ENCODE results near the gene APOA1. TPM values are rescaled to one million over a fixed set of nuclear protein-coding genes. Genes with fewer than 3 reads are reported as not detected.
"Not testable (repeated sequence)": the region's sequence is repeated elsewhere in the genome, so short reads cannot be mapped to it uniquely, and the experiment has no call there.

APOA1 gene
- total and polyA plus RNA-seq, 2 donors = 2.3 to 12.3 TPM

DNA sequence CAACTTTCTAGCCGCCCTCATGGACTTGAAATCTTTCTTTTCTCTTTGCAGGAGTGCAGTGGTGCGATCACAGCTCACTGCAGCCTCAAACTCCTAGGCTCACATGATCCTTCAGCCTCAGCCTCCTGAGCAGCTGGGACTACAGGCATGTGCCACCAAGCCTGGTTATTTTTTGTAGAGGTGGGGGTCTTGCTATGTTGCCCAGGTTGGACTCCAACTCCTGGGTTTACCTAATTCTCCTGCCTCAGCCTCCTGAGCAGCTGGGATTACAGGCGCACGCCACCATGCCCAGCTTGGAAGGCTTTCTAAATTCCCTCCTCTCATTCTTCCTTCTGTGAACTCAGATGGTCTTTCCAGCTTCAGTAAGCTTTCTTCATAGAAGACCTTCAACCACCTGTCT, 4.7 kb upstream of the APOA1 start:
- DNase-seq (ENCODE audit: low read depth in 6 of 9, low spot score in 9 of 9) = no peak
- no peak overlapping the region for H3K27ac ChIP-seq (ENCODE audit: low read depth in 1 of 2, low read length in 1 of 2)
- H3K27me3 ChIP-seq (ENCODE audit: control insufficient read depth in 2 of 2, insufficient read depth in 1 of 2, low read length in 1 of 2) = no peaks in the 10 kb centered on the region
- no peaks in the 10 kb centered on the region for H3K4me1 ChIP-seq (ENCODE audit: control insufficient read depth in 2 of 2, insufficient read depth in 2 of 2, low read length in 2 of 2)
- H3K36me3 ChIP-seq (ENCODE audit: control insufficient read depth in 2 of 2, insufficient read depth in 2 of 2, low read length in 1 of 2) = peaks cover 33 to 35% of the 10 kb centered on the region in 2 donors
- WGBS = over 99% methylated on average over 4 of the region's 4 CpGs
- no peak overlapping the region for H3K4me3 ChIP-seq (ENCODE audit: low read length in 2 of 2)
- no peaks in the 10 kb centered on the region for H3K9me3 ChIP-seq (ENCODE audit: control insufficient read depth in 2 of 2, insufficient read depth in 1 of 2, low read length in 1 of 2)

DNA sequence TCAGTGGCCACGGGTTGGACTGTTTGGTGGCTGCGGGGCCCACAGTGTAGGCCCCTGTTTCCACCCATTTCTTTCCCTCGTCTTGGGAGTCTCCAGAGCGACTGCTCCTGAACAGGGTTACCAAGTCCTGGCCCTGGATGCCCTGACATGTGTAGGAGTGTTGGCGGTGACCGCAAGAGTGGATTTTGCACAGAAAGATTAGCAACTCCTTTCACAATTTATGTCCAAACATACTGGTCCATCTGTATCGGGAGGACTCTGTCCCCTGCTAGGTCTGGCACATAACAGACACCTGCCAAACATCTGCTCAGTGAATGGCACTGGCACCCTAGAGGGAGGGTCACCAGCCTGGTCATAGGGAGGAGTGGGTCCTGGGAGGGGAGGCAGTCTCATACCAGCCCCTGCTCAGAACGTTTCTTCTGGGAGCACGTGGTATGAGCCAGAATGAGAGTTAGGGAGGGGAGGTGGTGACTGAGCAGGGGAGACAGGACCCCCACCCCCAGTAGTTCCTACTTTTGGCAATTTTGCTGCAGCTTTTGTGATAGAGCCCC, 3.4 kb upstream of the APOA1 start:
- 84% methylated on average over 9 of the region's 9 CpGs for WGBS
- Histone ChIP-seq H3K4me3 (ENCODE audit: low read length in 2 of 2) (no peak overlapping the region), H3K9me3 (ENCODE audit: control insufficient read depth in 2 of 2, insufficient read depth in 1 of 2, low read length in 1 of 2) (no peaks in the 10 kb centered on the region), H3K36me3 (ENCODE audit: control insufficient read depth in 2 of 2, insufficient read depth in 2 of 2, low read length in 1 of 2) (peaks cover 20 to 22% of the 10 kb centered on the region in 2 donors), H3K27ac (ENCODE audit: low read depth in 1 of 2, low read length in 1 of 2) (no peak overlapping the region), H3K4me1 (ENCODE audit: control insufficient read depth in 2 of 2, insufficient read depth in 2 of 2, low read length in 2 of 2) (peaks cover 0 to 5% of the 10 kb centered on the region in 2 donors), H3K27me3 (ENCODE audit: control insufficient read depth in 2 of 2, insufficient read depth in 1 of 2, low read length in 1 of 2) (no peaks in the 10 kb centered on the region)
- no peak for DNase-seq (ENCODE audit: low read depth in 6 of 9, low spot score in 9 of 9)

DNA sequence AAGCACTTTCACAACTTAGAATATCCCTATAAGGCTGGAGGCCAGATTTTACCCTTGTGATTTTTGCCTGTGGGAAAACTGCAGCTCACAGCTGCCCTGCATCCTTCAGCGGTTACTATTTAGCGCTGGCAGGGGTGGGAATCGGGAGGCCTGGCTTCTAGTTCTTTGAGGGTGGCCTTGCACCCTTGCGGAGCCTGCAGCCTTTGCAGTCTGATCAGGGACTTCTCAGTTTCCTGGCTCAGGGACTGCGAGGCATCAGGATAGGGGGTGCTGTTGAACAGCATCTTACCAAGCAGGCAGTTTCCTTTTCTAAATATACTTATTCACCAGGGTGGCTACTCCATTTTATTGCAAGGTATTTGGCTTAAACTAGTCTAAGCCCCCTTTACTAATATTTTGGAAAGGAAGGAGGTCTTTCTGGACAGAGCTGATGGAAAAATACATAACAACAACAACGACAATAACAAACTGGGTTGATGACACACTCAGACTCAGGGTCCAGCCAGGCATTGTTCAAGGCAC, 2.9 kb upstream of the APOA1 start:
- peak in 1 of 9 donors; percentile 44 for DNase-seq (ENCODE audit: low read depth in 6 of 9, low spot score in 9 of 9)
- H3K36me3 ChIP-seq (ENCODE audit: control insufficient read depth in 2 of 2, insufficient read depth in 2 of 2, low read length in 1 of 2) = peaks cover 14 to 17% of the 10 kb centered on the region in 2 donors
- peaks cover 4 to 10% of the 10 kb centered on the region in 2 donors for H3K4me1 ChIP-seq (ENCODE audit: control insufficient read depth in 2 of 2, insufficient read depth in 2 of 2, low read length in 2 of 2)
- no peaks in the 10 kb centered on the region for H3K9me3 ChIP-seq (ENCODE audit: control insufficient read depth in 2 of 2, insufficient read depth in 1 of 2, low read length in 1 of 2)
- no peak overlapping the region for H3K27ac ChIP-seq (ENCODE audit: low read depth in 1 of 2, low read length in 1 of 2)
- no peak overlapping the region for H3K4me3 ChIP-seq (ENCODE audit: low read length in 2 of 2)
- 78% methylated on average over 6 of the region's 6 CpGs for WGBS
- no peaks in the 10 kb centered on the region for H3K27me3 ChIP-seq (ENCODE audit: control insufficient read depth in 2 of 2, insufficient read depth in 1 of 2, low read length in 1 of 2)

DNA sequence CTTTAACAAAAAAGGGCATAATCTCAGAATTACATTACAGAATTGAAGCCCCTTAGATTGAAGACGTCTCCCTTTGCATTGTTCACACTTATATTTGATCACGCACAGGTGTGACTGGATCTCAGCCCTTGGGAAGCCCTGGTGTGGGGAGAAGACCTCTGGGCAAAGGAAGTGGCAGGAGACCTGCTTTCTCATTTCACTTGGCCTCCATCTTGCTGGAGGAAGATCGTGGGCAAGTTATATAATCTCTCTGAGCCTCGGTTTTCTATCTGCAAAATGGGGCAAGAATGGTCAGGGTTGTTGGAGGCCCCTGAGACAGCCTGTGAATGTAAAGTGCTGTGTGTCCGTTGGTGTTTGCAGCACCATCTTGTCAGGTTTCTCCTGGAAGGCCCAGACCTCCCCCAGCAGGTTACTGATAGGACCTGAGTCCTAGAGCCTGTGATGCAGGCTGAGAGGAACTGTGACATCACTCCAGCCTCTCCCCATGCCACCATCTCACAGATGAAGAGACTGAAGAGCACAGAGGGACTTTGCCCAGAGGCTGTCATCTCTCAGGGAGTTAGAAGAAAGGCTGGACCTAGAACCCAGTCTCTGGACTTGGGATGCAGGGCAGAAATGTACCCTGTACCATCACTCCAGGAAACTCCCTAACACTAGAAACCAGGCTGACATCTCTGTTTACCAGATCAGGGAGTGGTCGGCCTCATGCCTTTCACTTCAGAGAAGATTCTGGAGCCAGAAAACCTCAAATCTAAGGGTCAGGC, 1.1 kb upstream of the APOA1 start:
- DNase-seq (ENCODE audit: low read depth in 6 of 9, low spot score in 9 of 9) = no peak
- peaks cover 0 to 3% of the 10 kb centered on the region in 2 donors for H3K27me3 ChIP-seq (ENCODE audit: control insufficient read depth in 2 of 2, insufficient read depth in 1 of 2, low read length in 1 of 2)
- no peaks in the 10 kb centered on the region for H3K9me3 ChIP-seq (ENCODE audit: control insufficient read depth in 2 of 2, insufficient read depth in 1 of 2, low read length in 1 of 2)
- H3K27ac ChIP-seq (ENCODE audit: low read depth in 1 of 2, low read length in 1 of 2) = no peak overlapping the region
- no peak overlapping the region for H3K4me3 ChIP-seq (ENCODE audit: low read length in 2 of 2)
- WGBS = 97% methylated on average over 6 of the region's 6 CpGs
- H3K4me1 ChIP-seq (ENCODE audit: control insufficient read depth in 2 of 2, insufficient read depth in 2 of 2, low read length in 2 of 2) = peaks cover 6 to 16% of the 10 kb centered on the region in 2 donors
- H3K36me3 ChIP-seq (ENCODE audit: control insufficient read depth in 2 of 2, insufficient read depth in 2 of 2, low read length in 1 of 2) = peaks cover 2 to 3% of the 10 kb centered on the region in 2 donors

DNA sequence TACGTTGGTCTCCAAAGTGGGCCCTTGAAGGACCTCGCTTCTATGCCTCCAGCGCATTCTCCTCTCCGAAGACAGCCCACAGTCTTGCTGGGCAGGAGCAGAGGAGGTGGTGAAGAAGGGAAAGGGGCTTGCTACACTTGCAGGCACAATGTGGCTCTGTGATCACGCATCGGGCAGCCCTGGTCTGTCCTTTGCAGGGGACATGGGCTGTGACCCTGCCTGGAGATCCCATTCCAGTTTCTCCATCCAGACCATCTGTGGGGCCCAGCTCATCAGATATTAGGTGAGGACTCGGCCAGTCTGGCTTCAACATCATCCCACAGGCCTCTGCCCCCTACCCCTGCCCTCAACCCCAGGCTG, 810 bp downstream of the APOA1 start:
- H3K4me3 ChIP-seq (ENCODE audit: low read length in 2 of 2) = no peak overlapping the region
- no peak overlapping the region for H3K27ac ChIP-seq (ENCODE audit: low read depth in 1 of 2, low read length in 1 of 2)
- 98% methylated on average over 7 of the region's 7 CpGs for WGBS

DNA sequence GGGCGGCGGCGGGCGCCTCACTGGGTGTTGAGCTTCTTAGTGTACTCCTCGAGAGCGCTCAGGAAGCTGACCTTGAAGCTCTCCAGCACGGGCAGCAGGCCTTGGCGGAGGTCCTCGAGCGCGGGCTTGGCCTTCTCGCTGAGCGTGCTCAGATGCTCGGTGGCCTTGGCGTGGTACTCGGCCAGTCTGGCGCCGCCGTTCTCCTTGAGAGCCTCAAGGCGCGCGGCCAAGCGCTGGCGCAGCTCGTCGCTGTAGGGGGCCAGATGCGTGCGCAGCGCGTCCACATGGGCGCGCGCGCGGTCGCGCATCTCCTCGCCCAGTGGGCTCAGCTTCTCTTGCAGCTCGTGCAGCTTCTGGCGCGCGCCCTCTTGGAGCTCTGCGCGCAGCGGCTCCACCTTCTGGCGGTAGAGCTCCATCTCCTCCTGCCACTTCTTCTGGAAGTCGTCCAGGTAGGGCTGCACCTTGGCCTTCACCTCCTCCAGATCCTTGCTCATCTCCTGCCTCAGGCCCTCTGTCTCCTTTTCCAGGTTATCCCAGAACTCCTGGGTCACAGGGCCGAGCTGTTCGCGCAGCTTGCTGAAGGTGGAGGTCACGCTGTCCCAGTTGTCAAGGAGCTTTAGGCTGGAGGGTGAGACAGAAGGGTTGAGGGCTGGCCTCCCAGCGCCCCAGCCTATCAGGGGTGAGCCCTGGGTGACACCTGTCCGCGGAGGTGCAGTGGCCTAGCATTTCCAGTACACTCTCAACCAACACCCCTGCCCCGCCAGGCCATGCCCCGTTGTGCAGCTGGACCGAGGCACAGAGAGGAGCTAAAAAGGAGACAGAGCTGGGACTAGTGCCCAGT, 1.4 kb downstream of the APOA1 start:
- H3K27ac ChIP-seq (ENCODE audit: low read depth in 1 of 2, low read length in 1 of 2) = peak overlapping the region; percentile 9 to 53
- peak overlapping the region; percentile 50 to 51 for H3K4me3 ChIP-seq (ENCODE audit: low read length in 2 of 2)
- H3K4me1 ChIP-seq (ENCODE audit: control insufficient read depth in 2 of 2, insufficient read depth in 2 of 2, low read length in 2 of 2) = peaks cover 6 to 16% of the 10 kb centered on the region in 2 donors
- no peaks in the 10 kb centered on the region for H3K36me3 ChIP-seq (ENCODE audit: control insufficient read depth in 2 of 2, insufficient read depth in 2 of 2, low read length in 1 of 2)
- H3K9me3 ChIP-seq (ENCODE audit: control insufficient read depth in 2 of 2, insufficient read depth in 1 of 2, low read length in 1 of 2) = no peaks in the 10 kb centered on the region
- peaks cover 0 to 3% of the 10 kb centered on the region in 2 donors for H3K27me3 ChIP-seq (ENCODE audit: control insufficient read depth in 2 of 2, insufficient read depth in 1 of 2, low read length in 1 of 2)
- 14% methylated on average over 57 of the region's 57 CpGs for WGBS
- peak in 8 of 9 donors; percentile 75 to 93 (median 83) for DNase-seq (ENCODE audit: low read depth in 6 of 9, low spot score in 9 of 9)

More for the DNA sequence above, 810 bp downstream of the APOA1 start:
- no peaks in the 10 kb centered on the region for H3K36me3 ChIP-seq (ENCODE audit: control insufficient read depth in 2 of 2, insufficient read depth in 2 of 2, low read length in 1 of 2)
- no peak for DNase-seq (ENCODE audit: low read depth in 6 of 9, low spot score in 9 of 9)
- no peaks in the 10 kb centered on the region for H3K9me3 ChIP-seq (ENCODE audit: control insufficient read depth in 2 of 2, insufficient read depth in 1 of 2, low read length in 1 of 2)
- peaks cover 6 to 16% of the 10 kb centered on the region in 2 donors for H3K4me1 ChIP-seq (ENCODE audit: control insufficient read depth in 2 of 2, insufficient read depth in 2 of 2, low read length in 2 of 2)
- H3K27me3 ChIP-seq (ENCODE audit: control insufficient read depth in 2 of 2, insufficient read depth in 1 of 2, low read length in 1 of 2) = peaks cover 0 to 3% of the 10 kb centered on the region in 2 donors

DNA sequence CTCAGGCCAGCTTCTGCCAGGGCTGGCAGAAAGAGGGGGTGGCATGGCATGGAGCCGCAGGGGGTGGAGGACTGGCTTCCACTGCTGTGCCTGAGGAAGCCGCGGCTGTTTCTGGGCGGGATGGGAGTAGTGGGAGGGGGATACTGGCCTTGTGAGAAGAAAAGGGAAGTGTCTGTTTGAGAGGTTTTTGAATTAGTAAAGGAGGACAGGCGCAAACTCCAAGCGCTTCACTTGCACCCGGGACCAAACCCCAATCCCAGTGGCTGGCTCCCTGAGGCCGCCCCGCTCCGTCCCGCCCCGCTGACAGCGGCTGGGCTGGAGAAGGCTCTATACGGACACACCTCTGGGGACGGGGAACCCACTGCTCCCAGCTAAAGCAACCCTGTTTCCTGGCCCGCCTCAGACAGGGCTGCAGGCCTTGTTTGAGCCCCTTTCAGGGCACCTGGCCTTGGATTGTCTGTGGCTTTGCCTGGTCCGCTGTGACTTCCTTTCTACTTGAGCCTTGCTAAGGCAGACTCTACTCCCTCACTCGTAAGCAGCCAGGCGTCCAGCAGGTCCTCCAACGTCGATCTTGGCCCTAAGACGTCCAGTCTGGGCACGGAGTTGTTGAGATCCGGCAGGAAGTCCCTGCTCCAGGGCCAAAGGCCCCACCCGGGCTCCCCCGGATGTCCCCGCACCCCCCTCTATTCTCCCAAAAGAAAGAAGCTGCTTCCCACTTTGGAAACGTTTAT, 2.2 kb downstream of the APOA1 start:
- 12% methylated on average over 28 of the region's 28 CpGs for WGBS
- peak overlapping the region; percentile 50 to 51 for H3K4me3 ChIP-seq (ENCODE audit: low read length in 2 of 2)
- DNase-seq (ENCODE audit: low read depth in 6 of 9, low spot score in 9 of 9) = no peak
- no peaks in the 10 kb centered on the region for H3K36me3 ChIP-seq (ENCODE audit: control insufficient read depth in 2 of 2, insufficient read depth in 2 of 2, low read length in 1 of 2)
- peaks cover 6 to 16% of the 10 kb centered on the region in 2 donors for H3K4me1 ChIP-seq (ENCODE audit: control insufficient read depth in 2 of 2, insufficient read depth in 2 of 2, low read length in 2 of 2)
- H3K9me3 ChIP-seq (ENCODE audit: control insufficient read depth in 2 of 2, insufficient read depth in 1 of 2, low read length in 1 of 2) = no peaks in the 10 kb centered on the region
- H3K27ac ChIP-seq (ENCODE audit: low read depth in 1 of 2, low read length in 1 of 2) = peak overlapping the region; percentile 9 to 53
- peaks cover 0 to 3% of the 10 kb centered on the region in 2 donors for H3K27me3 ChIP-seq (ENCODE audit: control insufficient read depth in 2 of 2, insufficient read depth in 1 of 2, low read length in 1 of 2)

DNA sequence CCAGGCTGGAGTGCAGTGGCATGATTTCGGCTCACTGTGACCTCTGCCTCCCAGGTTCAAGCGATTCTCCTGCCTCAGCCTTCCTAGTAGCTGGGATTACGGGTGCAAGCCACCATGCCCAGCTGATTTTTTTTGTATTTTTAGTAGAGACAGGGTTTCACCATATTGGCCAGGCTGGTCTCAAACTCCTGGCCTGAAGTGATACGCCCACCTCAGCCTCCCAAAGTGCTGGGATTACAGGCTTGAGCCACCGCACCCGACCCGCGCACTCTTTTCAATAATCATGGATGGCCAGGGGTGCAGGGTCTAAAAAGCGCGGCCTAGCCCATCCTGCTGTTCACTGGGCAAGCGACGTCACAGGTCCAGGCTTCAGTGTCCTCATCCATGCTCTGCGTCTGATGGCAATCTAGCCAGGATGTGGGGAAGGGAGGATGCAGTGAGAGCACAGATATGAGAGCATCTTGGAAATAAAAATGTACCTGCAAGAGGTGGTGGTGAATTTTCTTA, 2.8 kb downstream of the APOA1 start:
- DNase-seq (ENCODE audit: low read depth in 6 of 9, low spot score in 9 of 9); H3K27ac ChIP-seq (ENCODE audit: low read depth in 1 of 2, low read length in 1 of 2): not testable (repeated sequence)

More for the DNA sequence above, 2.8 kb downstream of the APOA1 start:
- not testable (repeated sequence) for H3K27me3 ChIP-seq (ENCODE audit: control insufficient read depth in 2 of 2, insufficient read depth in 1 of 2, low read length in 1 of 2); H3K36me3 ChIP-seq (ENCODE audit: control insufficient read depth in 2 of 2, insufficient read depth in 2 of 2, low read length in 1 of 2); H3K9me3 ChIP-seq (ENCODE audit: control insufficient read depth in 2 of 2, insufficient read depth in 1 of 2, low read length in 1 of 2); H3K4me3 ChIP-seq (ENCODE audit: low read length in 2 of 2)
- peaks cover 6 to 16% of the 10 kb centered on the region in 2 donors for H3K4me1 ChIP-seq (ENCODE audit: control insufficient read depth in 2 of 2, insufficient read depth in 2 of 2, low read length in 2 of 2)
- WGBS = 84% methylated on average over 13 of the region's 13 CpGs
